Left lung (tissue), 10 donors: Measurements from ENCODE around the gene ZNF296. TPM values are rescaled to one million over a fixed set of nuclear protein-coding genes. Genes with fewer than 3 reads are reported as not detected.
"Not testable (repeated sequence)": the region's sequence is repeated elsewhere in the genome, so short reads cannot be mapped to it uniquely, and the experiment has no call there.

ENCODE experiments used
- ATAC-seq: fragments of 200-7000 bp; cut with Tn5 transposase; one replicate; pipeline ENCODE4 v1.9.1; 2020; ENCODE audit warnings: moderate library complexity
- DNase-seq, 4 donors: peaks; one replicate each; pipeline ENCODE4 v3.0.0-alpha.2; 2013 to 2020
- H3K27ac ChIP-seq, 2 donors: fragments of 200-600 bp; sonication (generic) in 1 of 2; one replicate each; pipeline versions ENCODE4 v1.5.0 to v1.8.0; 2020 to 2021
- H3K27me3 ChIP-seq, 2 donors: fragments of 200-600 bp; sonication (generic) in 1 of 2; one replicate each; pipeline versions ENCODE4 v1.5.0 to v1.8.0; 2020 to 2021
- H3K36me3 ChIP-seq, 2 donors: fragments of 200-600 bp; sonication (generic) in 1 of 2; one replicate each; pipeline versions ENCODE4 v1.5.0 to v1.8.0; 2020 to 2021
- H3K4me1 ChIP-seq, 2 donors: fragments of 200-600 bp; one replicate each; pipeline ENCODE4 v1.8.0; 2021
- H3K4me3 ChIP-seq, 2 donors: fragments of 200-600 bp; sonication (generic) in 1 of 2; one replicate each; pipeline versions ENCODE4 v1.5.0 to v1.8.0; 2020 to 2021; ENCODE audit warnings: mild to moderate bottlenecking in 1 of 2
- H3K9me3 ChIP-seq, 2 donors: fragments of 200-600 bp; sonication (generic) in 1 of 2; one replicate each; pipeline versions ENCODE4 v1.5.0 to v1.8.0; 2020 to 2021
- CTCF ChIP-seq, 2 donors: fragments of 200-600 bp; sonication (generic) in 1 of 2; IDR thresholded peaks; one replicate each; pipeline versions ENCODE4 v1.5.0 to v1.8.0; 2021; ENCODE audit warnings: antibody characterized with exemption in 2 of 2
- intact Hi-C, 2 donors: fragments of 100-400 bp; cut with DNase I; formaldehyde crosslinking; loops; one replicate each; pipeline versions ENCODE4 v1.11.2 to v1.14.2; 2022
- polyA plus RNA-seq, 6 donors: library from polyadenylated mRNA; unstranded; fragments of 120-200 nt; gene quantifications; one replicate each; pipeline ENCODE4 v1.2.1, GENCODE V29; 2013; ENCODE audit not compliant: insufficient read length in 6 of 6
- total RNA-seq, 2 donors: library from RNA; stranded (reverse); fragmentation: NEBNext Ultra II Directional; extraction: Animal tissue kit (Norgen Biotek cat#: 25700); gene quantifications; one replicate each; pipeline ENCODE4 v1.2.1, GENCODE V29; 2021
- donor health status: DM: no; HTN: yes; CAD: no.
- donor health status: DM: no; HTN: no; CAD: no.

The ZNF296 gene
- total and polyA plus RNA-seq, 8 donors, result 0.43 to 2.0 (median 1.0) TPM

- DNase-seq (no peak), ATAC-seq (peak; percentile 22)
- intact Hi-C loops, result no loop called here
- Histone ChIP-seq H3K4me1 (peaks cover 9 to 61% of the 10 kb centered on the region in 2 donors), H3K4me3 (no peak overlapping the region), H3K36me3 (no peaks in the 10 kb centered on the region), H3K27me3 (no peaks in the 10 kb centered on the region), H3K27ac (no peak overlapping the region), H3K9me3 (no peaks in the 10 kb centered on the region)
- no peak for TF ChIP-seq CTCF (IDR thresholded peaks at IDR 0.05)
These were observed 36.0 kb upstream of the ZNF296 start for GRCh38 chr19:45112111-45112827.

GRCh38 chr19:45110851-45111266 lies 34.6 kb upstream of the ZNF296 start:
- no peak for DNase-seq
- intact Hi-C loops, result no loop called here

GRCh38 chr19:45107621-45108150 lies 31.4 kb upstream of the ZNF296 start:
- Histone ChIP-seq H3K27ac (no peak overlapping the region), H3K4me1 (peaks cover 0 to 35% of the 10 kb centered on the region in 2 donors), H3K27me3 (no peaks in the 10 kb centered on the region), H3K4me3 (no peak overlapping the region), H3K36me3 (no peaks in the 10 kb centered on the region), H3K9me3 (no peaks in the 10 kb centered on the region)
- ATAC-seq (no peak), DNase-seq (no peak)
- intact Hi-C loops, result no loop called here
- TF ChIP-seq CTCF (IDR thresholded peaks at IDR 0.05), result no peak

More at GRCh38 chr19:45110851-45111266, 34.6 kb upstream of the ZNF296 start:
- no peaks in the 10 kb centered on the region for H3K9me3 ChIP-seq
- H3K27me3 ChIP-seq, result no peaks in the 10 kb centered on the region
- H3K4me3 ChIP-seq, result no peak overlapping the region
- H3K27ac ChIP-seq, result no peak overlapping the region
- ATAC-seq, result no peak
- H3K4me1 ChIP-seq, result peaks cover 5 to 47% of the 10 kb centered on the region in 2 donors
- no peaks in the 10 kb centered on the region for H3K36me3 ChIP-seq
- TF ChIP-seq CTCF (IDR thresholded peaks at IDR 0.05), result no peak

- DNase-seq, intact Hi-C loops, H3K27ac ChIP-seq: not testable (repeated sequence)
These were observed 30.1 kb upstream of the ZNF296 start for GRCh38 chr19:45106363-45106762.

GRCh38 chr19:45104658-45105349 lies 28.5 kb upstream of the ZNF296 start:
- no peak for TF ChIP-seq CTCF (IDR thresholded peaks at IDR 0.05)
- Histone ChIP-seq H3K4me3 (no peak overlapping the region), H3K36me3 (no peaks in the 10 kb centered on the region), H3K9me3 (no peaks in the 10 kb centered on the region), H3K4me1 (peaks cover 0 to 22% of the 10 kb centered on the region in 2 donors), H3K27ac (no peak overlapping the region), H3K27me3 (no peaks in the 10 kb centered on the region)
- ATAC-seq (no peak), DNase-seq (no peak)
- intact Hi-C loops, result no loop called here

More at GRCh38 chr19:45106363-45106762, 30.1 kb upstream of the ZNF296 start:
- not testable (repeated sequence) for H3K36me3 ChIP-seq, ATAC-seq, H3K27me3 ChIP-seq, H3K4me3 ChIP-seq, H3K9me3 ChIP-seq
- peaks cover 0 to 30% of the 10 kb centered on the region in 2 donors for H3K4me1 ChIP-seq
